ENCODE results near the gene DNAJB6. TPM values are rescaled to one million over a fixed set of nuclear protein-coding genes. Genes with fewer than 3 reads are reported as not detected.

Gene DNAJB6
- total and polyA plus RNA-seq, 2 donors (not counting 3 experiments of a cell fraction or from before 2014, with no cell fraction given) = 69.6 to 135 TPM

DNA sequence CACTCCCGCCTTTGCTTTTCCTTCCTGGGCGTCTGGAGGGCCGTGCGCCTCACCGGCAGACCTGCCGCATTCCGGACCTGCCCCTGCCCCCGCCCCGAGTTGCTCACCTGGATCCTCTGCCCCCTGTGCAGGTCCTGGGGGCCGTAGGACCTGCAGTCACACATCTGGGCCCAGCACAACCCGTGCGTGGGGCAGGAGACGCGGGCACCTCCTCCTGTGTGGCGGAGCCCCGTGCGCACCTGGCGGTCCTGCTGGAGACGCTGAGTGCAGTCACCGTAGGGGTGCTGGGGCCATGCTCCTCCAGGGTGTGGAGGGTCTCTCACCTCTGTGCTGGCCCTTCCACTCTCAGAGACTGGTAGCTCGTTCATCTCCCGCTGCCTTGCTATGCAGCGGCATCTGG is 85.5 kb downstream of the DNAJB6 start:
- TF ChIP-seq POLR2AphosphoS5 (IDR thresholded peaks at IDR 0.05; ENCODE audit: insufficient read depth, low read depth, low read length) (no peak), JUN (IDR thresholded peaks at IDR 0.05; ENCODE audit: borderline replicate concordance, insufficient read depth, insufficient read length, low read depth) (no peak), POLR2A (IDR thresholded peaks at IDR 0.05; ENCODE audit: low read depth, low read length) (no peak), EZH2 (IDR thresholded peaks at IDR 0.05; ENCODE audit: borderline replicate concordance, low read depth, low read length, severe bottlenecking) (no peak), FOS (IDR thresholded peaks at IDR 0.05; ENCODE audit: borderline replicate concordance, insufficient read depth, low read length) (no peak), GATA2 (IDR thresholded peaks at IDR 0.05; ENCODE audit: insufficient read depth, insufficient read length, low read depth, low read length) (no peak), MYC (IDR thresholded peaks at IDR 0.05; ENCODE audit: low read depth, low read length) (no peak)
- TF ChIP-seq, protein P1, sequence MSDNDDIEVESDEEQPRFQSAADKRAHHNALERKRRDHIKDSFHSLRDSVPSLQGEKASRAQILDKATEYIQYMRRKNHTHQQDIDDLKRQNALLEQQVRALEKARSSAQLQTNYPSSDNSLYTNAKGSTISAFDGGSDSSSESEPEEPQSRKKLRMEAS (IDR thresholded peaks at IDR 0.05; ENCODE audit: insufficient read depth, insufficient read length) = no peak
- TF ChIP-seq, protein P2, sequence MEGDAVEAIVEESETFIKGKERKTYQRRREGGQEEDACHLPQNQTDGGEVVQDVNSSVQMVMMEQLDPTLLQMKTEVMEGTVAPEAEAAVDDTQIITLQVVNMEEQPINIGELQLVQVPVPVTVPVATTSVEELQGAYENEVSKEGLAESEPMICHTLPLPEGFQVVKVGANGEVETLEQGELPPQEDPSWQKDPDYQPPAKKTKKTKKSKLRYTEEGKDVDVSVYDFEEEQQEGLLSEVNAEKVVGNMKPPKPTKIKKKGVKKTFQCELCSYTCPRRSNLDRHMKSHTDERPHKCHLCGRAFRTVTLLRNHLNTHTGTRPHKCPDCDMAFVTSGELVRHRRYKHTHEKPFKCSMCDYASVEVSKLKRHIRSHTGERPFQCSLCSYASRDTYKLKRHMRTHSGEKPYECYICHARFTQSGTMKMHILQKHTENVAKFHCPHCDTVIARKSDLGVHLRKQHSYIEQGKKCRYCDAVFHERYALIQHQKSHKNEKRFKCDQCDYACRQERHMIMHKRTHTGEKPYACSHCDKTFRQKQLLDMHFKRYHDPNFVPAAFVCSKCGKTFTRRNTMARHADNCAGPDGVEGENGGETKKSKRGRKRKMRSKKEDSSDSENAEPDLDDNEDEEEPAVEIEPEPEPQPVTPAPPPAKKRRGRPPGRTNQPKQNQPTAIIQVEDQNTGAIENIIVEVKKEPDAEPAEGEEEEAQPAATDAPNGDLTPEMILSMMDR (IDR thresholded peaks at IDR 0.05; ENCODE audit: extremely low read depth in 1 of 2, insufficient read depth in 1 of 2, low read depth in 1 of 2, low read length in 2 of 2) = no peak
- H3K4me3 ChIP-seq (replicated peaks in 1 of 3; ENCODE audit: insufficient read depth in 1 of 3, low read depth in 1 of 3, low read length in 3 of 3) = no peak overlapping the region
- H4K20me1 ChIP-seq (replicated peaks; ENCODE audit: control insufficient read depth, extremely low read depth, insufficient read depth, low read length) = no peaks in the 10 kb centered on the region
- no peak overlapping the region for H3K4me2 ChIP-seq (ENCODE audit: insufficient read depth, low read length)
- H3K27me3 ChIP-seq (ENCODE audit: control insufficient read depth in 2 of 2, insufficient read depth in 2 of 2, low read length in 2 of 2) = no peaks in the 10 kb centered on the region
- FAIRE-seq = no peak
- H3K9me3 ChIP-seq (replicated peaks; ENCODE audit: control insufficient read depth, insufficient read depth, low read length) = no peaks in the 10 kb centered on the region
- intact Hi-C loops (cut with micrococcal nuclease) = no loop called here
- no peak overlapping the region for H3K27ac ChIP-seq (ENCODE audit: insufficient read depth, low read depth, low read length)
- no peak overlapping the region for H2AFZ ChIP-seq (ENCODE audit: low read depth, low read length)
- CTCF ChIA-PET = no interaction called here
- peaks cover 0 to 8% of the 10 kb centered on the region in 2 experiments for H3K36me3 ChIP-seq (ENCODE audit: control insufficient read depth in 2 of 2, extremely low read depth in 1 of 2, insufficient read depth in 2 of 2, low read length in 2 of 2)
- POLR2A ChIA-PET = no interaction called here
- no TSS peak for BruUV-seq (replicated peaks)
- no peaks in the 10 kb centered on the region for H3K79me2 ChIP-seq (ENCODE audit: control insufficient read depth, insufficient read depth, low read length)
- no peak overlapping the region for H3K9ac ChIP-seq (replicated peaks; ENCODE audit: extremely low read depth, insufficient read depth, low read length)
- dilution Hi-C loops (cut with MboI; ENCODE audit: extremely low pct_ligation_motif_present, low sequenced_read_pairs) = no loop called here
- no peaks in the 10 kb centered on the region for H3K9me1 ChIP-seq (replicated peaks; ENCODE audit: control insufficient read depth, extremely low read depth, insufficient read depth, low read length)
- DNase-seq (ENCODE audit: low read depth, low spot score) = no peak
- H3K4me1 ChIP-seq (ENCODE audit: control insufficient read depth, extremely low read depth, insufficient read depth, low read length) = peaks cover 17% of the 10 kb centered on the region
